ENCODE results near the gene KDM3A.
"Not testable (repeated sequence)": the region's sequence is repeated elsewhere in the genome, so short reads cannot be mapped to it uniquely, and the experiment has no call there.

Gene KDM3A

DNA sequence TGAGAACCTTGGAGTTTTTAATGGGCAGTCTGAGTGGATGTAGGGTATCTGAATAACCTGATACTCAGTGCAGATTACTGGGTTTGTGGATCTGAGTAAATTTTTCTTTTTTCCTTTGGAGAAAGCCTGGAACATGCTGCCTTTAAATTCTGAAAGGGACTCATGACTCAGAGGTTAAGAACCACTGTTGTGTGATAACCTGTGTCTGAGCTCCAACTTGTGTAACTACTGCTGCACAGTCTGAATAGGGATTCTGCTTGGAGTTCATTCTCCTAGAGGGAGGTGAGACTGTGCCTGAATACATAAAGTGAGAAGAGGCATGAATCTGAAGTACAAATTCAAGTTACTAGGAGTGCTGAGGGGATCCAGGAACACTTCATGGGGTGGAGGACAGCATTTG is 36.2 kb downstream of the KDM3A start:
- DNase-seq = peak; percentile 21

GRCh38 chr2:86480105-86480504 is 38.9 kb downstream of the KDM3A start:
- DNase-seq = no peak

GRCh38 chr2:86482034-86482433 is 40.9 kb downstream of the KDM3A start:
- no peak for DNase-seq

GRCh38 chr2:86484385-86484784 is 43.2 kb downstream of the KDM3A start:
- DNase-seq = no peak

GRCh38 chr2:86485103-86485502 is 43.9 kb downstream of the KDM3A start:
- DNase-seq = no peak

- DNase-seq = no peak
Observed at GRCh38 chr2:86485802-86486201, 44.6 kb downstream of the KDM3A start.

DNA sequence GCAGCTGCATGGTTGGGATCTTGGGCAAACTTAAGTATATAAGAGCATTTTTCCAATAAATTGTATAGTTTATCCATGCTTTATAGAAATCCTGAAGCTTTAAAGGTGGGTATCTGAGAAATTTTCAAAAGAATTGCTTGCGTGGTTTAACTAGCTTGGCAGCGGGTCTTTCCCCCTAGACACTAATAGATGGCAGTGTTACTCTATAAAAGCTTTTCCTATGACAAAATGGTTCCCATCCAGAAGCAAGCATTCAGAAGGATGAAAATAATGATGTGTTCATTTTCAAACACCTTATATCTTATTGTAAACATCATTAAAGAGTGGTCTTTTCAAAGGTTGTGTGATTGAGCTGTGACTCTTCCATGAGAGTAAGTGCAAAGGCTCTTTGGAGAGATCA is 45.9 kb downstream of the KDM3A start:
- no peak for DNase-seq

- no peak for DNase-seq
Observed at GRCh38 chr2:86488561-86489250, 47.5 kb downstream of the KDM3A start.

DNA sequence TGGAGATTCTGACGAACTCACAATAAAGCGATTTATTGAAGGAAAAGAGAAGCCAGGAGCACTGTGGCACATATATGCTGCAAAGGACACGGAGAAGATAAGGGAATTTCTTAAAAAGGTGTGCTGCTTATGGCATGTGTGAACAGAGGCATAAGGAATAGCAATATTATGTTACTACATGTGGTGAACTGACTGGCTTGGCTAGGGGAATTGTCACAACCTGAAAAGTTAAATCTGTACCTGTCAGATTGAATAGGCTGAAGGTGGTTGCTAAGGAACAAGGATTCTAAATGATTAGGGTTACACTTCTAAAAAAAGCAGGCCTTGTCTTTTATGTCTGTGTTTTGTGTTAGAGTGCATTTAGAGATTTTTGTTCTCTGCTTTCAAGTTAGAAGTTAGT is 48.4 kb downstream of the KDM3A start:
- DNase-seq = no peak

DNA sequence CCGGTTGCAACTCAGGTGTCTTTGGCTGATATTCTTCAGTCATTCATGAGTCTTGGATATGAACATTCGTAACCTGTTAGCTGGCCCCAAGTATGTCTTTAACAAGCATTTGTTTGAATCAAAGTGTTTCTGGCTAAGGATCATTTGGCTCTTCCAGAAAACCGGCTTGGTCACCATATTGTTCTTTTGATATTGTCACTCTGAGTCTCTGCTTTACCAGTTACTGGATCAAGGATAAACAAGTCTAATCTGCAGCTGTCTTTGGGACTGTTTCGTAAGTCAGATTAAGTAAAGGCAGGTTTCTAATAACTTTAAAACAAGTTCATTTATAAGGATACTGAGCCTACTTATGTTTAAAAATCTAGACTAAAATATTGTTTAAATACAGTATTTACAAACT is 49.1 kb downstream of the KDM3A start:
- no peak for DNase-seq

DNA sequence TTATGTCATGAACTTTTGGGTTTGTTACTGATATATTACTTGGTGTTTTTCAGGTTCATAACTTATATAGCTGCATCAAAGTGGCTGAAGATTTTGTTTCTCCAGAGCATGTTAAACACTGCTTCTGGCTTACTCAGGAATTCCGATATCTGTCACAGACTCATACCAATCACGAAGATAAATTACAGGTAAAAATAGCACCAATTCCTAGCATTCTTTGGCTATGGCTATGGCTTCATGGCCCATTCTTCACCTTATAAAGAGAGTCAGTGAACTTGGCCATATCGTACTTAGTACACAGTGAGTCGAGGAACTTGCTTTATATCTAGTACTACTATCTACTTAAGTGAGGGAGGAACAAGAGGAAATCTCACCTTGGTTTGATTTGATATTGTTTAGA is 49.9 kb downstream of the KDM3A start:
- DNase-seq = peak; percentile 28

DNA sequence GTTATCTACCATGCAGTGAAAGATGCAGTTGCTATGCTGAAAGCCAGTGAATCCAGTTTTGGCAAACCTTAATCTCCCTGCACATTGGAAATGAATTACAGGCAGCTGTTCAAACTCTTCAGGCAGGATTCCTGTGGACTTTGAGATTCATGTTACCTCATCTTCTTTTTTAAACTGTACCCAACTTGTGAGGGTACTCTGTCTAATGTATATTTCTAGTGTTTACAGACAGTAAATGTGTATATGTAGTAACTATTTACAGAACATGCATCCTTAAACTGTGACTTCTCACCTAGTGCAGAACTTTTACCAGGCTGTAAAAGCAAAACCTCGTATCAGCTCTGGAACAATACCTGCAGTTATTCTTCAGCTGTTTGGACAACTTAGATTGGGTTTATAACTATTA is 50.9 kb downstream of the KDM3A start:
- DNase-seq = no peak

DNA sequence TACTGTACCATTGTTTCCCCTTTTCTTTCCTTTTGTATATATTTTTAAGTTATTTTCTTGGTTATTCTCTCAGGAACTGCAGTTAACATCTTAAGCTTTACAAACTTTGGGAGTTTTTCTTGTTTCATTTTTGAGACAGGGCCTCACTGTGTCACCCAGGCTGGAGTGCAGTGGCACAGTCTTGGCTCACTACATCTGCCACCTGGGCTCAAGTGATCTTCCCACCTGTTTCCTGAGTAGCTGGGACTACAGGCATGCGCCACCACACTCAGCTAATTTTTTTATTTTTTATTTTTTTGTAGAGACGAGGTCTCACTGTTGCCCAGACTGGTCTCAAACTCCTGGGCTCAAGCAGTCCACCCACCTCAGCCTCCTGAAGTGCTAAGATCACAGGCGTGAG is 55.2 kb downstream of the KDM3A start:
- DNase-seq = not testable (repeated sequence)

DNA sequence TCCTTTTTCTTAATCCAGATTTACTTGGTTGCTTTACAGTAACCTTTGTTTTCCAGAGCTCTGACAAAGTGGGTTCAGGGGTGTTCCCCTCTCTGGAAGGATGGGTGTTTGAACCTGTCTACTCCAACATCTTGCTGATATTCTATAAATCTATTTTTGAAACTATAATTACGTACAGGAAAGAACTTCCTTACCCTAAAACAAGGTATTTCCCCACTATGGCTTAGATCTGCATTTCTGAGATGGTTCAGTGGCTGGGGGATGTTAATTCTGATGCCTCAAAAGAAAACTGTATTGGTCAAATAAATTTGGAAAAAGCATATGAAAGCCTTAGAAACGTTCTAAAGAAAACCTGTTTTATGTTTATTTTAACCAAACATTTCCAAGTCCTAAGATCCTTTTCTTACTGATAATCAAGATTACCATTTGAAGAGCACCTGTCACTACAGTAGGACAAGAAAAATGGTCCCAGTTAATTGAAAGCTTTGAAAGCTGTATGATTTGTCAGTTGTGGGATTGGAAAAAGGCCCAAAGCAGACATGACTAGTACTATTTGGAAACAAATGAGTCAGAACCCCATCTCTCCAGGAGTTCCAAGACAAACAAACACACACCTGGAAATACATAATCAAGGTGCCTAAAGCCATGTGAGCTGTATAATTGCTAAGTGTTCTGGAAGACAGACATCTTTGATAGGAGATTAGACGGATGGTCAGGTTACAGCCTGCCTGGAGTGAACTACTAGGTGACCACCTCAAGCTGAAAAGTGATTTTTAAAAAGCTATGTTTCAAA is 57.5 kb downstream of the KDM3A start:
- DNase-seq = no peak

- DNase-seq = no peak
Observed at GRCh38 chr2:86499326-86499725, 58.2 kb downstream of the KDM3A start.

DNA sequence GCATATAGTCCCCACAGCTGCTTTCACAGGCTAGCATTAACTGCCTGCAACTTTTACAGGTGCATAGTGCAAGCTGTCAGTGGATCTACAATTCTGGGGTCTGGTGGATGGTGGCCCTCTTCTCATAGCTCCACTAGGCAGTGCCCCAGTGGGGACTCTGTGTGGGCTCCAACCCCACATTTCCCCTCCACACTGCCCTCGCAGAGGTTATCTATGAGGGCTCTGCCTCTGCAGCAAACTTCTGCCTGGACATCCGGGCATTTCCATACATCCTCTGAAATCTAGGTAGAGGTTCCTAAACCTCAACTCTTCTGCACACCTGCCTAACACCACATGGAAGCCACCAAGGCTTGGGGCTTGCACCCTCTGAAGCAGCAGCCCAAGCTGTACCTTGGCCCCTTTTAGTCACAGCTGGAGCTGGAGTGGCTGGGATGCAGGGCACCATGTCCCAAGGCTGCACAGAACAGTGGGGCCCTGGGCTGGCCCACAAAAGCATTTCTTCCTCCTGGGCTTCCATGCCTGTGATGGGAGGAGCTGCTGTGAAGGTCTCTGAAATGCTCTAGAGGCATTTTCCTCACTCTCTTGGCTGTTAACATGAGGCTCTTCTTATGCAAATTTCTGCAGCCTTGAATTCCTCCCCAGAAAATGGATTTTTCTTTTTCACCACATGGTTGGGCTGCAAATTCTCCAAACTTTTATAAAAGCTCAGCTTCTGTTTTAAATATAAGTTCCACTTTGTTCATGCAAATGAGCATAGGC is 59.3 kb downstream of the KDM3A start:
- no peak for DNase-seq

GRCh38 chr2:86507600-86507999 is 66.4 kb downstream of the KDM3A start:
- DNase-seq = no peak

GRCh38 chr2:86510436-86510933 is 69.3 kb downstream of the KDM3A start:
- DNase-seq = no peak

DNA sequence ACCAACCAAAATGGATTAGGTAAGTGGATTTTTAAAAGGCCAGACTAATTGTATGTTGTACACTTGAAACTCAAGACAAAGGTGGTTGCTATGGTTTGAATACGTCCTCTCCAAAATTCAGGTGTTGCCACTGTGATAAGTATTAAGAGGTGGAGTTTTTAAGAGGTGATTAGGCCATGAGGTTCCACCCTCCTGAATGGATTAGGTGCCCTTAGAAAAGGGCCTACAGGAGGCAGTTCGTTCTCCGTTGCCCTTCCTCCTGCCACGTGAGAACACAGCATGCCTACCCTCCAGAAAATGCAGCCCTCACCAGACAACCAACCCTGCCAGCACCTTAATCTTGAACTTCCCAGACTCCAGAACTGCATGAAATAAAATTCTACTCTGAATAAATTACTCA is 70.9 kb downstream of the KDM3A start:
- no peak for DNase-seq

DNA sequence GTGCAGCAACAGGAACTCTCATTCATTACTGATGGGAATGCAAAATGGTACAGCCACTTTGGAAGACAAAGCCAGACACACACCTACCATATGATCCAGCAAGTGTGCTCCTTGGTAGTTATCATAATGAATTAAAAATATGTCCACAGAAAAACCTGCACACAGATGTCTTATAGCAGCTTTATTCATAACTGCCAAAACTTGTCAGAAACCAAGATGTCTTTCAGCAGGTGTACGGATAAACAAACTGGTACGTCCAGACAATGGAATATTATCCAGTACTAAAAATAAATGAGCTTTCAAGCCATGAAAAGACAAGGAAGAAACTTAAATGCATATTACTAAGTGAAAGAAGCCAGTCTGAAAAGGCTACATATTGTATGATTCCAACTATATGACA is 71.7 kb downstream of the KDM3A start:
- DNase-seq = no peak

DNA sequence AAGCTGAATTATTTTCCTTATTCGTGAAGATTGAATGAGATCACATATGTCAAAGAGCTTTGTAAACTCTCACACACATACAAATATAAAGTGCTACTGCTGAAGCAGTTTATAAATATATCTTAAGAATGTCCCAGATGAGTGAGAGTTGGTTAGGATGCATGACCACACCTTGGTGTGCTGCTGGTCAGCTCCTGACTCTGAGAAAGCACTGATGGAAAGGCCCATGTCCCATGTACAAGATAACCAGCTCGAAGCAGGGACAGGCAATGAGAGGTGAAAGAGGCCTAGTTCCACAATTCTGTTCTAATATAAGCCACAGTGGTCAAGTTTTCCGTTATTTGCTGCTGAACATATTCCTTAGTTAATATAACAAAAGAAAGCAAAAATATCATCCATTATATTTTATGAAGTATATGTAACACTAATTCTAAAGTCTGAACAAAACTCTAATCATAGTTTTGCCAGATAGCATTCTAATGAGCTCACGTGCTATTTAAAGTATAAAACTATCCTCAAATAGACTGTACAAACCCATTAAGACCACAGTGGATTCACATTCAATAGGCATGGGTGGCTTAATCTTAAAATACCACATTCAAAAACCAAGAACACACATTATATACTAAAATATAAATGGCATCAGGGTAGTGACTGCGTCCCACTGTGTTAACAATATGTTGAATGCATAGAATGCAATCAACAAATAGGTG is 72.9 kb downstream of the KDM3A start:
- no peak for DNase-seq

DNA sequence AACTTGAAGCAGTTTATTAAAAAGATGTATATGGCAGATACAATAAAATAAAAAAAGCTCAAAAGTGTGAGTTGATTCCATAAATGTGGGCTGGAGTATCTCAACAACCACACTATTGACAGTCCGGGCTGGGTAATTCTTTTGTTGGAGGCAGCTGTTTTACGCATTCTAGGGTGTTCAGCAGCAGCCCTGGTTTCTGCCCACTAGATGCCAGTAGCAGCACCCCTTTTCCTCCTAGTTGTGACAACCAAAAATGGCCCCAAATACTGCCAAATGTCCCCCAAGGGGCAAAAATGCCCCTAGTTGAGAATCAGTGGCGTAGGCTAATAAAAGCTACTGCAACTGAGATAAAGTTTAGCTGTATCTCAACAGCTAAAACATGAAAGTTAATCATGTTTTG is 77.3 kb downstream of the KDM3A start:
- no peak for DNase-seq

DNA sequence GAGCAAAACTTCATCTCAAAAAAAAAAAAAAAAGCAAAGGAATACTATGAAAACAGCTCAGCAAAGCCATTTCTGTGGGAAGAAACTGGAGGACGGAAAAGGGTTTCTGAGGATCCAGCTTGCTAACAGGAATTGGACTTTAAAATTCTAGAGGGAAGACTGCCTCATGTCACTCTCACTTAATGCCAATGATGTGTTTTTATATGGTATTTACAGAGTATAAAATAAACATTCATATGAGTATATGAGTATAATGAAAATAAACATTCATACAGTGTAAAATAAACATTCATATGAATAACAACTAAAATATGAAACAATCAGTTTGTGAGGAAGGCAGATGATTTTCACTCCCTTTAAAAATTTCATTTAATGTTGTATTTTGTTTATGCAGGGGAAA is 78.2 kb downstream of the KDM3A start:
- no peak for DNase-seq

Data from fibroblast of skin of right biceps (primary cell).